Testis (tissue), 3 donors: ENCODE measurements around the gene MTFMT. TPM values are rescaled to one million over a fixed set of nuclear protein-coding genes. Genes with fewer than 3 reads are reported as not detected.

Experiments
- DNase-seq: peaks from one replicate; pipeline ENCODE4 v3.0.0-alpha.2; 2019
- H3K27ac ChIP-seq, 2 donors: fragments of 200-600 bp; sonication (generic); one replicate each; pipeline ENCODE4 v1.5.1; 2019
- H3K27me3 ChIP-seq: fragments of 200-600 bp; sonication (generic); one replicate; pipeline ENCODE4 v1.5.1; 2019
- H3K36me3 ChIP-seq: fragments of 200-600 bp; sonication (generic); one replicate; pipeline ENCODE4 v1.5.1; 2017; ENCODE audit warnings: low read depth; ENCODE audit errors: missing control alignments
- H3K4me1 ChIP-seq: fragments of 200-600 bp; sonication (generic); one replicate; pipeline ENCODE4 v1.5.1; 2019
- H3K4me3 ChIP-seq, 2 donors: fragments of 200-600 bp; sonication (generic); one replicate each; pipeline ENCODE4 v1.5.1; 2017 to 2019
- H3K9me3 ChIP-seq: fragments of 200-600 bp; sonication (generic); one replicate; pipeline ENCODE4 v1.5.1; 2017
- CTCF ChIP-seq, 3 experiments: fragments of 450-650 bp in 2 of 3; fragments of 200-600 bp in 1 of 3; sonication (generic) in 1 of 3; IDR thresholded peaks; one replicate each; pipeline ENCODE4 v1.5.1; 2016 to 2019; ENCODE audit warnings: antibody characterized with exemption in 3 of 3, mild to moderate bottlenecking in 2 of 3, moderate library complexity in 1 of 3
- POLR2A ChIP-seq: fragments of 450-650 bp; IDR thresholded peaks from one replicate; pipeline ENCODE4 v1.6.1; 2017; ENCODE audit warnings: antibody characterized with exemption, mild to moderate bottlenecking, moderate library complexity
- WGBS, 2 donors: methylation state at CpG; one replicate each; pipeline ENCODE4 v1.1.5; 2018; 5-methylcytosine and 5-hydroxymethylcytosine counted together
- intact Hi-C: fragments of 100-400 bp; cut with DNase I; formaldehyde crosslinking; loops from one replicate; pipeline ENCODE4 v1.15.1; 2023; ENCODE audit warnings: low total_unique reads
- polyA plus RNA-seq: library from polyadenylated mRNA; stranded (reverse); fragments of 350-450 nt; fragmentation: Illumina TruSeq; extraction: RNeasy Lipid Tissue Mini Kit (QIAGEN cat#74804); gene quantifications from one replicate; pipeline ENCODE4 v1.2.3, GENCODE V29; 2014; ENCODE audit warnings: low read depth, low replicate concordance; ENCODE audit not compliant: insufficient read depth
- total RNA-seq, 2 donors: library from RNA; depleted of rRNA; stranded (reverse); fragments of >200 nt; gene quantifications; one replicate each; pipeline ENCODE4 v1.2.3, GENCODE V29; 2016

MTFMT gene
- total and polyA plus RNA-seq, 3 donors from 2014 or later = 12.1 to 34.4 (median 33.9) TPM

- Histone ChIP-seq H3K4me1 (no peaks in the 10 kb centered on the region), H3K36me3 (no peaks in the 10 kb centered on the region), H3K9me3 (no peaks in the 10 kb centered on the region), H3K27me3 (no peaks in the 10 kb centered on the region), H3K27ac (no peak overlapping the region), H3K4me3 (no peak overlapping the region)
- WGBS, 2 donors = 68 to 74% methylated on average over 4 of the region's 4 CpGs
- DNase-seq = no peak
- intact Hi-C loops = no loop called here
- TF ChIP-seq CTCF (IDR thresholded peaks at IDR 0.05) (no peak), POLR2A (no peak)
Observed at GRCh38 chr15:65042776-65043327, 13.4 kb upstream of the MTFMT start.

GRCh38 chr15:65041787-65042186, 12.3 kb upstream of the MTFMT start:
- TF ChIP-seq POLR2A (no peak), CTCF (IDR thresholded peaks at IDR 0.05) (no peak)
- Histone ChIP-seq H3K4me3 (no peak overlapping the region), H3K27ac (no peak overlapping the region), H3K36me3 (no peaks in the 10 kb centered on the region), H3K9me3 (no peaks in the 10 kb centered on the region), H3K27me3 (no peaks in the 10 kb centered on the region), H3K4me1 (no peaks in the 10 kb centered on the region)
- no peak for DNase-seq
- intact Hi-C loops = no loop called here
- 91 to 93% methylated on average over 2 of the region's 2 CpGs for WGBS, 2 donors

GRCh38 chr15:65040461-65040860, 11.0 kb upstream of the MTFMT start:
- Histone ChIP-seq H3K9me3 (no peaks in the 10 kb centered on the region), H3K36me3 (no peaks in the 10 kb centered on the region), H3K27ac (no peak overlapping the region), H3K4me3 (no peak overlapping the region), H3K27me3 (no peaks in the 10 kb centered on the region), H3K4me1 (no peaks in the 10 kb centered on the region)
- WGBS, 2 donors = 90 to 91% methylated on average over 6 of the region's 6 CpGs
- TF ChIP-seq CTCF (IDR thresholded peaks at IDR 0.05) = no peak
- no peak for TF ChIP-seq POLR2A
- no peak for DNase-seq
- intact Hi-C loops = no loop called here

GRCh38 chr15:65038836-65039235, 9.4 kb upstream of the MTFMT start:
- WGBS, 2 donors = 79 to 82% methylated on average over 5 of the region's 5 CpGs
- DNase-seq = no peak
- no peak overlapping the region for H3K4me3 ChIP-seq
- no peaks in the 10 kb centered on the region for H3K36me3 ChIP-seq
- no peaks in the 10 kb centered on the region for H3K27me3 ChIP-seq
- no peak overlapping the region for H3K27ac ChIP-seq
- intact Hi-C loops = loop anchor here (10.0 kb wide), 1 partner anchor 46 kb away; no protein-coding TSS in a partner anchor
- H3K9me3 ChIP-seq = no peaks in the 10 kb centered on the region
- H3K4me1 ChIP-seq = no peaks in the 10 kb centered on the region
- TF ChIP-seq POLR2A = no peak
- no peak for TF ChIP-seq CTCF (IDR thresholded peaks at IDR 0.05)

GRCh38 chr15:65038428-65038827, 9.0 kb upstream of the MTFMT start:
- H3K36me3 ChIP-seq = no peaks in the 10 kb centered on the region
- no peaks in the 10 kb centered on the region for H3K4me1 ChIP-seq
- intact Hi-C loops = loop anchor here (10.0 kb wide), 1 partner anchor 46 kb away; no protein-coding TSS in a partner anchor
- H3K27ac ChIP-seq = no peak overlapping the region
- H3K27me3 ChIP-seq = no peaks in the 10 kb centered on the region
- no peak overlapping the region for H3K4me3 ChIP-seq
- WGBS, 2 donors = 94 to 98% methylated on average over 3 of the region's 3 CpGs
- H3K9me3 ChIP-seq = no peaks in the 10 kb centered on the region
- no peak for TF ChIP-seq POLR2A
- TF ChIP-seq CTCF (IDR thresholded peaks at IDR 0.05) = no peak
- DNase-seq = no peak
